GM13976 (cell line): ENCODE results near the gene PAIP2.
A peak's percentile ranks its signal among the peaks of the same experiment; 100 is the strongest.

Experiments used
- DNase-seq: peaks from one replicate; pipeline ENCODE4 v3.0.0; 2012; ENCODE audit warnings: low spot score
- in situ Hi-C: fragments of 300-500 bp; cut with MboI; formaldehyde crosslinking; loops from one replicate; pipeline ENCODE4 v1.12.0; 2022; ENCODE audit warnings: low sequenced_read_pairs, mixed read lengths, inconsistent platforms; ENCODE audit not compliant: unreplicated experiment
- TF ChIP-seq, protein P1 (sequence below): IDR thresholded peaks from 2 replicates; pipeline ENCODE4 v1.5.1; 2012; ENCODE audit warnings: borderline replicate concordance, mild to moderate bottlenecking; ENCODE audit not compliant: insufficient read depth; ENCODE audit errors: extremely low read depth, missing control alignments, control extremely low read depth

PAIP2 gene

DNA sequence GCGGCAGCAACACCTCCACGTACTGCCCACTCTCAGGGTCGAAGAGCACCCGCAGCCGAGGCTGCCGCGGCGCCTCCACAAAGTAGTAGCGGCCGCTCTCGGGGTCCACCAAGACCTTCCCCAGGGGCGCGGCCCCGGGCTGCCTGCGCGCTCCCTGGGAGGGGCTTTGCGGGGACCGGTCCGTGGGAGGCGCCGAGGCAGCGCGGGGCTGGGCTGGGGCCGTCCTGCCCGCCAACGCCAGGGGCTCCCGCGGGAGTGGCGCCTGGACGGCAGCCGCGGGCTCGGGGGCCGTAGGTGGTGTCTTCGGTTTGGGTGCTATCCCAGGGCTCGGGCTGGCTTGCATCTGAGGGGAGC lies 50.6 kb downstream of the PAIP2 start:
- DNase-seq, result no peak
- TF ChIP-seq, protein P1, sequence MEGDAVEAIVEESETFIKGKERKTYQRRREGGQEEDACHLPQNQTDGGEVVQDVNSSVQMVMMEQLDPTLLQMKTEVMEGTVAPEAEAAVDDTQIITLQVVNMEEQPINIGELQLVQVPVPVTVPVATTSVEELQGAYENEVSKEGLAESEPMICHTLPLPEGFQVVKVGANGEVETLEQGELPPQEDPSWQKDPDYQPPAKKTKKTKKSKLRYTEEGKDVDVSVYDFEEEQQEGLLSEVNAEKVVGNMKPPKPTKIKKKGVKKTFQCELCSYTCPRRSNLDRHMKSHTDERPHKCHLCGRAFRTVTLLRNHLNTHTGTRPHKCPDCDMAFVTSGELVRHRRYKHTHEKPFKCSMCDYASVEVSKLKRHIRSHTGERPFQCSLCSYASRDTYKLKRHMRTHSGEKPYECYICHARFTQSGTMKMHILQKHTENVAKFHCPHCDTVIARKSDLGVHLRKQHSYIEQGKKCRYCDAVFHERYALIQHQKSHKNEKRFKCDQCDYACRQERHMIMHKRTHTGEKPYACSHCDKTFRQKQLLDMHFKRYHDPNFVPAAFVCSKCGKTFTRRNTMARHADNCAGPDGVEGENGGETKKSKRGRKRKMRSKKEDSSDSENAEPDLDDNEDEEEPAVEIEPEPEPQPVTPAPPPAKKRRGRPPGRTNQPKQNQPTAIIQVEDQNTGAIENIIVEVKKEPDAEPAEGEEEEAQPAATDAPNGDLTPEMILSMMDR, result no peak
- in situ Hi-C loops, result no loop called here

DNA sequence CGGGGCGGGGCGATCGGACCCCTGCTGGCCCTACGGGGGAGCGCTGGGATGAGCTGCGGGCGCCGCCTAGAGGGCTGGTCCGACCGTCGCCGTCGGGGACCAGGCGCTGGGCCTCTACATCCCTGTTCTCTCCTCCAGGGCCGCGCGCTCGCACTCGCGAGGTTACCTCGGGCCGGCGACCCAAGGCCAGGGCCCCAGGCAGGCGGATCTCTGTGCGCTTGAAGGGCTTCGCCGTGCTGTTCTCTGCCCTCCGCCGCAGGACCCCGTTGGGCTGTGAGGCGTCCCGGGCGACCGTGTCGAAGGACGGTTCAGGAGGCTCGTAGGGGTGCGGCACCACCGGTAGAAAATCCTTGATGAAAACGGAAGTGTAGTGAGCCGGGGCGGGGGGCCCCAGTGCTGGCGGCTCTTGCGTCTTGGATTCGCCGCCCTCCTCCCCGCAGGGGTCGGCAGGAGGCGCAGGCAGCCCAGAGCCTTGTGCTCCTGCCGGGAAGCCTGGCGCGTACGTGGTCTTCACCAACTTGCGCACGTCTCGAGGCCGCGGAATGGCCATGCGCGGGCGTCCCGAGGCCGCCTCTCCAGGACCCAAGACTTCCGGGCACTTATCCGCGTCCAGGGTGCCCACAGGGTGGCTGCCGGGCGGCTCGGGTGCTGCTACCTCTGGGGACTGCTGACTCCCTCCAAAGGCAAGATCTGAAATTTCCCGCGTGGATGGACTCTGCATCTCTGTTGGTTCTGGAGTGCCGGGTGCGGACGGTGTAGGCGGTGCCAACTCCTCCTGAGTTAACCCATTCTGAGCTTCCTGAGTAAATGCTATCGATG lies 51.2 kb downstream of the PAIP2 start:
- TF ChIP-seq, protein P1, result peak; percentile 92
- peak; percentile 91 for DNase-seq
- in situ Hi-C loops, result no loop called here

DNA sequence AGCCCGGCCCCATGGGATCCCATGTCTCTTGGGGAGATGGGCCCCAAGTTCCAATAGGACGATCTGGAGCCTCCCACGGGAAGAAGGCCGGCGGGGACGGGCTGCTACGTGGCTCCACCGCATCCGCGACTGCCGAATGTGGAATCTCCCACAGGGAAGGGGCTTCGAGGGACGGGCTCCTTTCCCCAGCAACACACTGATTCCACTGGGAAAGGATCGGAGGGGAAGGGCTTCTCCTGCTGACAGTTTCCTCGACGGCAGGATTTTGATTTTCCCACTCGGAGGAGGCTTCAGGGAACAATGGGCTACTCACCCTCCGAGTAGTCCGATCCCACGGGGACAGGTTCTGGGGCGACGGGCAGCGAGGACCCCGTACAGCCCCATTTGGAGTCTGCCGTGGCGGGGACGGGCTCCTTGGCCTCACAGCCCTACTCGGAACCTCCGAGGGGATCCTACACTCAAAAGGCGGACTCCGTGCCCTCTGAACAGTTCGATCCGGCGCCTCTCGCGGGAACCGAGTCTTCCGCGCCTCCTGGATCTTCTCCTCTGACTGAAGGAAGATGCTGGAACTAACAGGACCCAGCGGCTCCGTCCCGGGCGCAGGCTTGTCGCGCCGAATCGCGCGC lies 52.0 kb downstream of the PAIP2 start:
- TF ChIP-seq, protein P1, result no peak
- peak; percentile 49 for DNase-seq
- in situ Hi-C loops, result no loop called here

DNA sequence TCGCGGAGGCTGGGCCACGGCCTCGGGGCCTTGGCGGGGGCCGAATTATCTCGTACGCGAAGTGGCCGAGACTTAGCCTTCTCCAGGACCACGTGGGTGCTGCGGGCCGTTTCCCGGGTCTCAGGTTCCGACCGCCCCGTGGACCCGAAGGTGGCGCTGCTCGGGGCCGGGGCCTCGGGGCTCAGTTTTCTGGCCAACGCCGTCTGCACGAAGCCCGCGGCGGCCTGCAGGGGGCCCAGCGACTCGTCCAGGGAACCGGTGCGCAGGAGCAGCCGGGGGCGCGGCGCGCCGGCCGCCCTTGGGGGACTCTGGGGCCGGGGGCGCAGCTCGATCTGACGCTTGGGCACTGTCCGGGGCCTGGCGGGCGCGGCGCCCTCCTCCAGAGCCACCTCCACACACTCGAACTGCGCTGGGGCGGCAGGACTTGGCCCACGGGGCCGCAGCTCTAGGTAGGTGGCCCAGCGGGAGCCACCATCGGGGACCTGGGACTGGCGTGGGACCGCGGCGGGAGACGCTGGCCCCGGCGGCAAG lies 52.5 kb downstream of the PAIP2 start:
- TF ChIP-seq, protein P1, result peak; percentile 95
- in situ Hi-C loops, result no loop called here
- peak; percentile 80 for DNase-seq

DNA sequence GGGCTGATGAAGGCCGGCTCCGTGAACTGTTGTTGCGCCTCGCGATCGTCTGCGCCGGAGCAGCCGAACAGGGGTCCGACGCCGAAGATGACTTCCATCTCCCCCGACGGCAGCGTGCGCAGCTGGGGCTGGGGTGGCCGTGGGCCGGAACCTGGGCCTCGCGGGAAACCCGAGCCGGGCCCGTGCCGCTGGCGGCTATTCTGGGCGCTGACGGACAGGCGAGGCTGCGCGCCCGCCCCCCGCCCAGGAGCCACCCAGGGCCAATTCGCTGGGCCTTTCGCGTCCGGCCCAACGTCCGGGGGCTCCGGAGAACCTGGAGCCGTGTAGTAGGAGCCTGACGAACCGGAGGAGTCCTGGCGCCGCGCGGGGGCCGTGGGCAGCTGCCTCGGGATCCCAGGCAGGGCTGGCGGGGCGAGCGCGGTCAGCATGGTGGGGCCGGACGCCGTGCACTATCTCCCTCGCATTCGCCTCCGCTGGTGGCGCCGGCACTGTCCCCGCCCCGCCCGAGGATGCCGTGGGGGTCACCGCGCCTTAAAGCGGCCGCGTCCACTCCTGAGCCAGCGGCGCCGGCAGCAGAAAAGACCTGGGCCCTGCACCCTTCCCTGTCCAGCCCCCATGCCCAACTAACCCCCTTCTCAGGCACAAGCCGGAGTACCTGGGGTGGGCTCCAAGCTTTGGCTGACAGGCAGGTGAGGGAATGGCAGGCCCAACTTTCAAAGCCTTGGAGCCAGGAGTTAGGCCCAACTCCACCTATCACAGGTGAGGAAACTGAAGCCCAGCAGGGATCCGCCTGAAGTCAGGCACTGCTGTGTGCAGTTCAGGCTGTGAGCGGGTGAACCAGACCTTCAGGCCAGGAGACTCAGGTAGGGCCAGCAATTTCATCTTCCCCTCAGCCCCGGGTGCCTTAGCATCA lies 53.3 kb downstream of the PAIP2 start, which contains the start of gene PROB1:
Gene PROB1, minus strand, starts transcription at position 451 of the 913 bp plus-strand sequence. Its CDS starts 23 bp downstream, at position 428.
- no peak for DNase-seq
- TF ChIP-seq, protein P1, result no peak
- in situ Hi-C loops, result no loop called here
